PC-9 (cell line): ENCODE results near the gene RFX7.

Experiments used
- CTCF ChIP-seq: fragments of 200-600 bp; sonication (generic); conservative IDR thresholded peaks from 2 replicates; pipeline ENCODE4 v1.6.1; 2017; ENCODE audit warnings: mixed run types, antibody characterized with exemption, mild to moderate bottlenecking, moderate library complexity
- EZH2 ChIP-seq: fragments of 200-600 bp; sonication (generic); IDR thresholded peaks from 2 replicates; pipeline ENCODE4 v1.8.0; 2017; ENCODE audit warnings: antibody characterized with exemption, low read depth

- TF ChIP-seq CTCF = no peak
- no peak for TF ChIP-seq EZH2
Measured at GRCh38 chr15:56244038-56244810, 545 bp upstream of the RFX7 start.
